Measurements from ENCODE around the gene OR2F2.

Gene OR2F2

DNA sequence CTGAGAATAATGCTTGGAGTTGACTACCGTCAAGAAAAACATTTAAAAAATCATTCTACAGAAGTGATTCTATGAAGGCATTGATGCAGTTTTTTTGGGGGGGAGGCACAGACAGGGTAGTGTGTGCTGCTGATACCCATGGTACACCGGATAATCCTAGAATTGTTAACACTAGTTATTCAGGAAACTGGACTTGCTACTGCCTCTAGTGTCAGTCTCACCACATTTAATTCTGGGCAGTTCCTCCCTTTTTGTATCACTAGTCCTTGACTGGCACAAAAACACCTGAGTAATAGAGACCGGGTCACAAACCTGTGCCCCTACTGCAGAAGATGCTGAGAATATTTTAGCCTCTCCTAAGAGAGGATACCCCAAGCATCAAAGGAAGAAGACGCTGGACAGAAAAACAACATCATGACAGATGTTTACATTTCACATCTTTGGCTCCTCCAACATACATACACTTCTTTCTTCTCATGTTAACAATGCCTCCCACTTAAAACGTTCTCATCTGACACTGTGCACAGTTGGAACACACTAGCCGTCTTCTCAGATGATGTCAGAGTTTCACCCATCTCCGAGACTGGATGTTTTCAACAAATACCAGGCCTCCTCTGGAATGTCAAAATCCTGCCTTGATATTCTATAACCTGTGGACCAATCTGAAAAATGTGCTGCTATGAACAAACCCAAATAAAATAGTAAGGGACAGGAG, 19.9 kb upstream of the OR2F2 start:
- DNase-seq, result no peak

DNA sequence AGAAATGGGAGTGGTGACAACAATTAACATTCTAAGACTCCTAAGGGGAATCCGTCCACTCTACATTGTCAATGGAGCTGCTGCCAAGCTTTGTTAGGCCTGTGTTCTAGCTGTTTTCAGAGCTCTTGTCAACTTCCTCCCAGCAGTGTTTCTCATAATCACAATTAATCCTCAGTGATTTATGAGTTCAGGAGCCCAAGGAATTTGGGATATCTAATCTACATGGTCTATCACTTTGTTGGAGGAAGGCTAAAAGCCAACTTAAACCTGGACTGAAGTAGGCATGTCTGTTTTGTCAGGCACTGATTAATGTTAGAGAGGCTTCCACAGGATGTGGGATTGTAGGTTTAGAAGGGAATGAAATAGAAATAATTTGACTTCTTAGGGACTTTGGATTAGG, 10.2 kb upstream of the OR2F2 start:
- DNase-seq, result no peak

DNA sequence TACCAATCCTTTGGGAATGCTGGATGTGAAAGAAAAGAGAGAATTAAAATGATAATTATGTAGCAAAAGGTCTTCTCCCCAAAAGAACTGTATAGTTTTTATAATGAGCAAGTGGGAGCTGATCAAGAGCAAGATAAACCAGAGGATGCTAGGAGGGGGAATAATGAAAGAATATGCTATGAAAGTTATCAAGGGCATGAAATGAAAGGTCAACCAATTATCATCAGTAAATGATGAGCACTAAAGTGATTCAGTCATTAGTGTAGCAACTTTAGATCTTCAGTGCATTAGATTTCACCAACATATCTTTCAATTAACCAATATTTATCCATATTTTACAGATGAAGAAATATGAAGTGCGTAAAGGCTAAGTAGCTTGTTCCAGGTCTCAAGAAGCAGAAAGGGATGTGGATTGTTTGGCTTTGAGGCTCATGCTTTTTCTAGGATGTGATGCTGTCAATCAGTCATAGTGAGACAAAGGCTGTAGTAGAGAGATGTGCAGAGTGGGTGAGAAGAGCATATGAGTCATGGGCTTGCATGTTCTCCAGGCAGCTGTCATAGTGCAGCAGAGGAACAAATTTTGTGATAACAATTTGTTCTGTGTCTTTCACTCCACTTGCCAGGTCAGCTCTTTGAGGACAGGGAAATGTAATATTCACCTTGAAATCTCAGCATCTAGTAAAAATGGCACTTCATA, 5.7 kb upstream of the OR2F2 start:
- no peak for DNase-seq

DNA sequence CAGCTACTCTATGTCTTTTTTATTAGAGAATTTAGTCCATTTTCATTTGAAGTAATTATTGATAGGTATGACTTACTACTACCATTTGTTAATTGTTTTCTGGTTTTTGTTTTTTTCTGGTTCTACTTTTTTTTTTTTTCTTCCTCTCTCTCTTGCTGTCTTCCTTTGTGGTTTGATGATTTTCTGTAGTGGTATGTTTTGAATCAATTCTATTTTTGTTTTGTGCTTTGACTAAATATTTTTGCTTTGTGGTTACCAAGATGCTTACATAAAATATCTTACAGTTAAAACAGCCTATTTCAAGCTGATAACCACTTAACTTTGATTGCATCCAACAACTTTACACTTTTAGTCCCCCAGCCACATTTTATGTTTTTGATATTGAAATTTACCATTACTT, 3.3 kb upstream of the OR2F2 start:
- no peak for DNase-seq

DNA sequence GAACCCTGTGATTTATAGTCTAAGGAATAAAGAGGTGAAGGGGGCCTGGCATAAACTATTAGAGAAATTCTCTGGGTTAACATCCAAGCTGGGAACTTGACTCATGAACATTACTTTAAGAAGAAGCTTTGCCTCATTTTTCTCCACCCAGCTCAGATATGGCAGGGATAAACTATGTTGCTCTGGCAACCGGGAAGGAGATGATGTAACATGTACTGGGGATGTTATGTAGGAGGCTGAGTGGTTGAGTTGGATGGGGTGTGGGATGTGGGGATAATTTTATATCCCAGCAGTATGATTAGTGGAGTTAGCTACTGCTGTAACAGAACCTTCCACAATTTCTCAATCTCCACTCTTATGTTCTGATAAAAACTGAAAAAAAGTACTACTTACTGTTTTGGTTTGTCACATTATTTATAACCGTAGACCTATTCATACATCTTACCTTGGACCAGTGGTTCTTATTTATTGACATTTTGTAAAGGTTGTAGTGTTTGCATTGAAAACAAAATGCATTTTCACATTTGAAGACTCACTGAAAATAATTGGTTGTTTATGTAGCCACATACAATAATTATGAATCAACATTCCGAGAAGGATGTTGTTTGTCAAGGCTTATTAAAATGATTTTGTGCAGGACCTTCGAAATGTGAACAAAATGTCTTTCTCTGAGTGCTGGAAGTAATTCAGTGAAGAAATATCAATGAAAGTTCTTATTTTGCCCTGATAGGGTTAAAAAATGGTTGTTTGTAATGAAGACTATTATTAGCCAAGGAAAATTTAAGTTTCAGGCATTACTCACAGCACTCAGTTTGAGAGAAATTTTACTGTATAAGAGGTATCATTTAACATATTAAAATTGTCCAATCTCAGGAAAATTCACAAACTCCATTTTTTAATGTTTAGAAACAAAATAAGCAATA, 1.3 kb downstream of the OR2F2 start:
- DNase-seq, result no peak

DNA sequence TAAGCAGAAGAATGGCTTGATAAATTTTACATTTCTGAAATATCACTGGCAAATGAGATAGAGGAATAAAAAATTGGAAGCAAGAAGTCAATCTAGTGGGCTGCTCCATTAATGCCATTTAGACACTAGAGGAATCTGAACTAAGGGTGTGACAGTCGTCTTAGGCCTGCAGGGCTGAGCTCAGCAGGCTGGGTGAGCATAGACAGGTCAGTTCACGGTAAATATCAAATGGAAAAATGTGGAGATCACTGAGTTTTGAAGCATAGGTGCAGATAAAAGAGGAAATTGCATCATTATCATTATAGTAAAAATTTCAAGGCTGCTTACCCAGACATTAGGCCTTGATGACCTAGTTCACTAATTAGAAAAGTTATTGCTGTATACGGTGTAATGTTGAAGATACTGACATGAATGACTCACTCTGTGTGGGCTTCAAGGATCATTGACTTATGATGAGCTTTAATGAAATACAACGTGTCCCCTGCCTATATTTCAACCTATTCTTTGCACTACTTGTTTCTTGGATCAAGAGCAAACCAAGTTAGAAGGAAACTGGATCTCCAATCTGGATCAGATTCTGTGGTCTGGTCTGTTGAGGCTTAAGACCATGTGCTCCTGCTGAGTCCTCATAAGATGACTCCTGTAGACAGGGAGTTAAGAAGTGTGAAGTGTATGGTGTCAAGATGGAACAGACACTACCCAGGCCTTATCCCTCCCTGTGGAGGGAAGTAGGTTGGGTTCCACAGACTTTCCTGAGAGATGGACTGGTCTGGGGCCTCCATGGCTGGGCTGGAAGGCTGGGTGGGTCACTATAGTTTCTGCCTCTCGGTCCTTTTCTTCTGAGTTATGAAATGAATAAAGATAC, 3.6 kb downstream of the OR2F2 start:
- DNase-seq, result no peak

DNA sequence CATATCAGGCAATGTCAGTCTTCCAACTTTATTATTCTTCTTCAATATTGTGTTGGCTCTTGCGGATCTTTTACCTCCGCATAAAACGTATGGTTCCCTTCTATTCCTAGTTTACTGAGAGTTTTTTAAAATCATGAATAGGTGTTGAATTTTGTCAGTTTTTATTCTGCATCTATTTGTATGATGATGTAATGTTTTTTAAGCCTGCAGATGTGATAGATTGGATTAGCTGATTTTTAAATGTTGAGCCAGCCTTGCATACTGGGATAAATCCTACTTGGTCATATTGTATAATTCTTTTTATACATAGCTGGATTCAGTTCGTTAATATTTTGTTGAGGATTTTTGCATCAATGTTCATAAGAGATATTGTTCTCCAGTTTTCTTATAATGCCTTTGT, 10.4 kb downstream of the OR2F2 start:
- DNase-seq, result no peak

DNA sequence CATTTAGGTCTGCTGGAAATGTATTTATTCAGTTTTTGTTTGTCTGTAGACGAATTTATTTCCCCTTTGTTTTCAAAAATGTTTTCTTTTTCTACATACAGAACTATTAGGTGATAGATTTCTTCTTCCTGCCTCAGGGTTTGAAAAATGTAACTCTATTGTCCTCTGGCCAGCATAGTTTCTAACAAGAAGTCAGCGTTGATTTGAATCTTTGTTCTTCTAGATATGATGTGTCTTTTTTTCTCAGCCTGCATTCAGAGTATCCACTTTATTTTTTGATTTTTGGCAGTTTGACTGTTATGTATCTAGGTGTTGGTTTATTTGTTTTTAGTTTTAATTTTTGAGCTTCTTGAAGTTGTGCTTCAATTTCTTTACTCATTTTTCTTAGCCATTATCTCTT, 12.1 kb downstream of the OR2F2 start:
- DNase-seq, result no peak

DNA sequence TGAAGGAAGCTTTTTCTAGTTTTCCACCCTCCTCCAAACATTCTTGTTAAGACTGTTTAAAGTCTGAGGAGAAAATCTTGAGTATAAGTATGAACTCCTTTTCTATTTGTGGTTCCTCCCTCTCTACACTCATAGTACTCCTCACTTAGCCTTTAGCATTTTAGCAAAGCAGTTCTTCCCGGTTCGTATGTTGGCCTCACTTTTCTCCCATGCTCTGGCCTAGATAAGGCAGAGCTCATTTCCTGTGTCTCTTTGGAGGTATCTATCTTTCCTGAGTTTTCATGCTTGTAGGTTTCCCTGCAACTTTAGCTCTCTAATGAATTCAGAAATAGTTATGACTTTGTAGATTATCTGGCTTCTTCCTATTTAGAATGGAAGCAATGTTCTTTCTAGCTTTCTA, 13.7 kb downstream of the OR2F2 start:
- DNase-seq, result no peak

DNA sequence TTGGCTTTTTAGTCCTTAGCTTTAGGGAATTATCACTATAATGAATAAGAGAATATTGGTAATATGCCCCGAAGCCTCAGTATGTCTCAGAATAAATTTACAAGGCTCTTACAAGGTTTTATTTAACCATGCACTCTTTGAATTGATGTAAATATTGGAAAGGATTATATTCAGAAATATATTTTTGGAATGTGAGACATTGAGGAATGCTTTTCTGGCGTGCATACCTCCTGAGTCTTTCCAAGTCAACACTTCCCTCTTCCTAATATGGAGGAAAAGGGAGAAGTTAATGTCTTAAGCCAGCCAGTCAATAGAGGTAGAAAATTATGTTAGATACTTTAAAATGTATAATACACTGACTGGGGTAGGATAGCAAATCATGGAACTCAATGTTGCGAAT, 18.4 kb downstream of the OR2F2 start:
- no peak for DNase-seq

DNA sequence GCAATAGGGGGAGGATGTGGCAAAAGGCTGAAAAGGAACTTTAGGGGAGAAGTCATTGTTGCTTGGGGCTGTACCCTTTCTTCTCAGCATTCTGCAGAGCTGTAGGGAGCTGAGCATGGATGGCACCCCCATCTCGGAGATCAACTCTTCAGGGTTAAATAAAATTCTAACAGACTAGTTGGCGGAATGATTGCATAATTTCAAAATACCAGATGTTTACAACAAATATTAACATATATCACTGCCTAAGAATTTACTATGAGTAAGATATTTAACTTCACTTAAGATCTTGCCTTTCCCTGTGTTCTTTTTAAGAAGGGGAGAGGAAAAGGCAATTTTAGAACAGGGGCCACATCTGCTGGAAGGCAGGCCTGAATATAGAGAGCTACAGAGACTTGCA, 19.1 kb downstream of the OR2F2 start:
- DNase-seq, result no peak

DNA sequence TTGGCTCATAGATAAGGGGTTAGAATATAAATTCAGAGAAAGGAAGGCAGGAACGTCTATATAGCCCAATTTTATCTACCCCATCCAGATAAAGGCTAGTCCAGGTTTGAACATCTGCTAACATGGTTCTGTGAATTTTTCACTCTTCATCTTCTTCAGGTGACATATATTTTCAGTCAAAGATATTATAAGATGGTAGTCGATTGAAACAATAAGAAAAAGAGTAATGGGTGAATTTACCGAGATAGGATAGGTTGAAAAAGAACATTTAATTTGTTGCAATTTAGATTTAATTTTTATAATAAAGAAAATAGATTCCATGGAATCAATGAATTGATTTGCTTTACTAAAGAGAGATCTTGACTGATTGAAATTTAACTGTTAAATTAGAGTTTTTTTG, 19.5 kb downstream of the OR2F2 start, which contains the start of gene OR2F1:
OR2F1 (plus strand) TSS at position 301 of the 400 bp plus-strand sequence. CDS start 5,127 bp downstream, outside the sequence.
- DNase-seq, result no peak

DNA sequence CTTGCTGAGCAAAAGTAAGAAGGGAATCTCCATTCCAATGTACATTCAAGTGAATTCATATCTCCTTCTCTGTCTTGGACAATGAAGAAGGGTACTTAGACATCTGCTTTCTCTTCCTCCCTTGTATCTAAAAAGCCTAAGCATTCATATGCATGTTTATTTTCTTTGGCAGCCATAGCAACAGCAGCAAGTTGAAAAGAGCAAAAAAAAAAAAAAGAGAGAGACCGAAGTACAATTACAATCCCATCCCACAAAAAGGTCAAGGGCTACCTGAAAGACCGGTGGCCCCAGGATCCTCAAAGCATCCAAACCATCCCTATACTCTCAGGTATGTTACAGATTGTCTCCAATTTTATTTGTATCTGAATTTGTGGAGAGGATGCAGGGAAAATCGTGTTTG, 23.7 kb downstream of the OR2F2 start:
- no peak for DNase-seq

DNA sequence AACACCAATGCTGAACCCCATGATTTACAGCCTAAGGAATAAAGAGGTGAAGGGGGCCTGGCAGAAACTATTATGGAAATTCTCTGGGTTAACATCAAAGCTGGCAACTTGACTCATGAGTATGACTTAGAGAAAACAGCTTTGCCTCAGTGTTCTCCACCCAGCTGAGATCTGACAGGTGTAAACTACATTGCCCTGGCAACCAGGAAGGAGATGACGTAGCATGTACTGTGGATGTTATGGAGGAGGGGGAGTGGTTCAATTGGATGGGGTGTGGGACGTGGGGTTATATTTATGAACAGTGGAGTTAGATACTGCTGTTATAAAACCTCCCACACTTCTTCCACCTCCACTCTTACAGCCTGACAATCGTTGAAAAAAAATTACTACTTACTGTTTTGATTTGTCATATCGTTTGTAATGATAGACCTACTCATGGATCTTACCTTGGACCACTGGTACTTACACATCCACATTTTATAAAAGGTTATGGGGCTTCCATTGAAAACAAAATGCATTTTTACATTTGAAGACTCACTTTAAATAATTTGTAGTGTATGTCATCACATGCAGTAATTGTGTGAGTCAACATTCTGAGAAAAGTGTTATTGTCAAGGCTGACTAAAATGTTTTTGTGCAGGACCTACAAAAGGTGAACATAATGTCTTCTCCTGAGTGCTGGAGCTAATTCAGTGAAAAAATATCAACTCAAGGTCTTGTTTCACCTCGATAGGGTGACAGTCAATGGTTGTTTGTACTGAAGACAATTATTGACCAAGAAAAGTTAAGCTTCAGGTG, 26.0 kb downstream of the OR2F2 start:
- no peak for DNase-seq

DNA sequence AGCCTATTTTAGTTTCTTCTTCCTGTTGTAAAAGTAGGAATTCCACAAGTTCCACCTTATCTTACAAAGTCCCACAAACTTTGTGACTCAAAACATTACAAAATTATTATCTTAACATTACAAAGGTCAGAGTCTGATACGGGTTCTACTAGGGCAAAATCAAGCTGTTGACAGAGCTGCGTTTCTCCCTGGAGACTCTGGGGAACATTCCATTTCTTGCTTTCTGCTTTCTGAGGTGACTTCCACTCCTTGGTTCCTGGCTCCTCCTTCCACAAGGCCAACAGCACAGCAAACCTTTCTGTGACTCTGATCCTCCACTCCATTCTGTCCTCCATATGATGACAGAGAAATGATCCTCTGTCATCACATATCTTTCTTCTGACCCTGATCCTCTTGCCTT, 30.2 kb downstream of the OR2F2 start:
- no peak for DNase-seq

DNA sequence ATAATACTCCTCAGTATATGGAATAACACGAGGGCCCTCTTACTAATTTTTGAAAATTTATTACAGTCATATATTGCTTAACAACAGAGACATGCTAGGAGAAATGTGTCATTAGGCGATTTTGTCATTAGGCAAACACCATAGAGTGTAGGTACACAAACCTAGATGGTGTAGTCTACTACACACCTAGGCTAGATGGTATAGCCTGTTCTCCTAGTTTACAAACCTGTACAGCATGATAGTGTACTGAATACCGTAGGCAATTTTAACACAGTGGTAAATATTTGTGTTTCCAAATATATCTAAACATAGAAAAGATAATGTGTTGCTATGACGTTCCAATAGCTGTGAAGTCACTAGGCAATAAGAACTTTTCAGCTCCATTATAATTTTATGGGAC, 32.4 kb downstream of the OR2F2 start:
- no peak for DNase-seq

DNA sequence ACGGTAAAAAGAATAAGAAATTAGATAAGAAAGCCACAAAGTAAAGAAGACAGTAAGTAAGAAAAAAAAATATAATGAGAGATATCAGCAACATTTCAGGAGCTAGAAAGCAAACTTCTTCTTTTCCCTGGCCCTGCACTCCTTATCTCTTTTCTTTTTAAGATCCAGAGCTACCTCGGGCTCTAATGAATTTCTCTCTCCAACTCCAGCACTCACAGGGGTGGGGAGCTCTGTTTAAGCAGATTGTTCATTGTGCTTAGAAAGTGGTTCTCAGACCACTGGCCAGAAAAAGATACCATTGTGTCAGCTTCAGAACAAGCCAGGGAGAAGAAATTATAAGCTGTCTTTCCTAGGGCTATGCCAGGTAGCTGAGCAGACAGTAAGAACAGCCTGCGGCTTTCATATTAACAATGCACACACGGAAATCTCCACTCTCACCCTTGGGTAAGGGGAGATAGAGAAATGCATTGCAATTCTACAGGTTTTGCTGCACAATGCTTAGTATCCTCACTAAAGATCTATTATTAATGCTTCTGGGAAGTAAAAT, 38.9 kb downstream of the OR2F2 start:
- no peak for DNase-seq

DNA sequence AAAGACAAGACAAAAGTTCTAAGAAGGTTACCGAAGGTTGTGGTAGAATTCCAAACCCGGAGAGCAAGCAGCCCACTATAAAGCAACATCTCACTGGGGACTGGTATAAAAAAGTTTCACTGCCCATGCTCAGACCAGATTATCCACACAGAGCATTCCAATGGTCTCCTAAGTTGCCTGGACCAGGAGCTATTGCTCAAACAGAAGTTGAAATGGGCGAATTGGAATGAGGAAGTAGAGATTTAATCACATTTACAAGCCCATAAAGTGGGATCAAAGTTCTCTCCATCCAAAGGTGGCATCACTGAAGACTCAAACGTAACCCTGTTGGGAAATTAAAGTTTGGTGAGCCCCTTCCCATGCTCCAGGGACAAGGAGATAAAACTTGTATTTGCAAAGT, 39.4 kb downstream of the OR2F2 start:
- DNase-seq, result no peak

DNA sequence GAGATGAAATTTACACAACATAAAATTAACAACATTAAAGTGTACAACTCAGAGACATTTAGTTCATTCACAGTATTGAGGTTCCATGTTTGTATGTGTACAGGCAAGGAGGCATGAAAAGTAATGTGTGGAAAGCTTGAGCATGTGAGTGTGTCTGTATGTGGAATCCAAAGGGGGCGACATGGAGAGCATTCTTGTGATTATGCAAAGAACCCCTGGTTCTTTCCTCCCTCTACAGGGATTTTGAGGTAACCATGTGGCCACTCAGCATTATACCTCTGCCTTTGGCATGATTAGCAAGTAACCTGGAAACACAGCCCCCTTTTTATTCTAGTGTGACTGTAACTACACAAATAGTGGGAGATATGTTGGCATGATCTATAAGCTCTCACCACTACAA, 40.6 kb downstream of the OR2F2 start:
- no peak for DNase-seq

DNA sequence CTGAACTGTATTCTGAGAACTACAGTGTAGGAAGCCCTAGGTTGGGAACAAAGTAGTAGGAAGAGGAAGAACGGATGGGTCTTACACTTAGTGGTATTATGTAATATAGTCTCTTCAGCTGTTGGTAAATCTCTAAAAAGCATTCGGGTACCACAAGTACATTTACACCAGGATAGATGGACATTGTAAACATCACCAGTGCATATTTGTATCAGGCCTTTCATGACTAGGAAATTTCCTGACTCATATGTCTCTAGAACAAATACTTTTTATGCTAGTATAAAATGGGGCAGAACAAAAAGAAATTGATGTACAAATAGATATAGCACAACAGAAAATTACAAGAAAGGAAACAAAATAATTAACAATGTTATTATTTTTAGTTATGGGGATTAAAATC, 43.6 kb downstream of the OR2F2 start:
- no peak for DNase-seq

DNA sequence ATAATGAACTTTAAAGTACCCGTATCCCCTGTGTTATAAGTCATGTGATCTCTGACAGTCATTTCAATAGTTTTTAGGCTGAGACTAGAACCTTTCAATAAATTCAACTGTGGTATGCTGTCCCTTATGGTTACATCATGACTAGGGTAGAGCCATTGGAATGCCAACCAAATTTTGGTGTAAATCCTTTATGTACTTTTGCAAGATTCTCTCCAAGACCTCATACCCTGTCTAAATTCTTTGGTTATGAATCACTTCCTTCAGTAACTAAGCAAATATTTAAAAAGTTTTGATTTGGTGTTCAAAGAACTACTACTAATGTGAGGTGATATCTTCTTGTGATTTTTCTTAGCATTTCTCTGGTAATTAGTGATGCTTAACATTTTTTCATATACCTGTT, 44.3 kb downstream of the OR2F2 start:
- no peak for DNase-seq

DNA sequence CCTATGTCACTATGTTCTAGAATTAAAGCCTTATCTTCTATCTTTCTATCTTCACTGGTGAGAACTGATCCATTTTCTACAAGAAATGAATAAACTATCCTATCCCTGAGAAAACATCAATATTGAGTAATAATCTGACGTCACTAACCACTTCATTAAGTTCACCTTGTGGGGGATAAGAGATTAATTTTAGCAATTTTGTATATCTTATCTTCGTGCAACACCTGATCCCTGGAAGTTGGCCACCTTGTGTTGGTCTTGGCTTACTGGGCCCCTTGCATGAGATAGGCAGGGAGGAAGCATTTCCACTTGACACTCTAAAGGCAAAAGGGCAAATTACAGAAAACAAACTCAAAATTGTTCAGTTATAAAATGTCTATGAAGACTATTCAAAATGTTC, 45.0 kb downstream of the OR2F2 start:
- no peak for DNase-seq
